ENCODE results near the gene CD151.

The CD151 gene

DNA sequence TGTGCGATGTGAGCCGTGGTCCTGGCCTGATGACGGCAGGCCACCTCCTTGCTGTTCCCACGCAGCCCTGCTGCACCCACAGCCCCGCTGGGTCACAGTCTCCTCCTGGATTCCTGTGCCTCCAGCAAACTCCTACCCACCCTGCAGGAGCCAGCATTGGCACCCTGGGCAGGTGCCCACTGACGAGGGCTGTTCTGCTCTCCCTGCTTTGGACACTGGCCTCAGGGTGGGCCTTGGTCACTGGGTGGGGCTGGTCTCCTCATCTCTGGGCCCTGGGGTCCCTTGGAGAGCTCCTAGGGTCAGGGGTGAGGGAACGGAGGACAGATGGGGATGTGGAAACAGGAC is 22.6 kb downstream of the CD151 start:
- Histone ChIP-seq H3K4ac (ENCODE audit: low read depth, low read length) (no peak overlapping the region), H3K36me3 (ENCODE audit: control insufficient read depth, insufficient read depth, low read length) (no peaks in the 10 kb centered on the region), H3K27ac (ENCODE audit: low read depth, low read length) (no peak overlapping the region), H2BK15ac (replicated peaks; ENCODE audit: low read depth) (no peak overlapping the region), H3K79me1 (ENCODE audit: low read length) (no peaks in the 10 kb centered on the region), H2BK120ac (ENCODE audit: low read depth, low read length) (no peak overlapping the region), H2BK5ac (ENCODE audit: low read length) (no peak overlapping the region), H3K4me3 (ENCODE audit: low read length) (no peak overlapping the region), H3K4me2 (ENCODE audit: low read length) (no peak overlapping the region), H4K5ac (ENCODE audit: low read length) (no peak overlapping the region), H3K23ac (ENCODE audit: low read length) (no peak overlapping the region), H3K27me3 (ENCODE audit: insufficient read depth, low read length, poor library complexity) (no peaks in the 10 kb centered on the region), H3K9ac (ENCODE audit: low read length) (no peak overlapping the region), H3K4me1 (ENCODE audit: control insufficient read depth, low read depth, low read length) (no peaks in the 10 kb centered on the region), H2AK5ac (ENCODE audit: low read length) (no peak overlapping the region), H3K79me2 (ENCODE audit: control insufficient read depth, insufficient read depth, low read length) (no peaks in the 10 kb centered on the region), H4K8ac (ENCODE audit: low read depth, low read length) (no peak overlapping the region), H3K56ac (ENCODE audit: low read length) (no peak overlapping the region), H3K18ac (ENCODE audit: low read length) (no peak overlapping the region)
- no CpG with 5 or more reads among the region's 7 CpGs for WGBS (ENCODE audit: extremely low coverage, insufficient coverage, low lambda C conversion rate)
- no peak for DNase-seq

DNA sequence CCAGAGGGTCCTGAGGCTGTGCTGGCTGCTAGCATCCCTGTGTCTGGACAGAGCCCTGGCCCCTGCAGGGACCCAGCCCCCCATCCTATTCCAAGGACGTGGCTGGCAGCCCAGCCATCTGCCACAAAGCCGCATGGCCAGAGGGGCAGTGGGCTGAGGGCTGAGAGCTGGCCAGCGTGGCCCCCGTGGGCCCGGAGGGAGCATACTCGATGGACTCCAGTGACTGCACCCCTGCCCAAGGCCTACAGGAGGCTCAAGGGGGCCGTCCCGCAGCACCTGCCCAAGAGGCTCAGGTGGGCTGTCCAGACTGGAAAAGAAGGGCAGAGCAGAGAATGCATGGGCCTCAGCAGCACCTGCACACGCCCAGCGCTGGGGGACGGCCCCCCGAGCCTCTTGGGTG is 23.0 kb downstream of the CD151 start:
- H2BK15ac ChIP-seq (replicated peaks; ENCODE audit: low read depth): no peak overlapping the region
- no peaks in the 10 kb centered on the region for H3K27me3 ChIP-seq (ENCODE audit: insufficient read depth, low read length, poor library complexity)
- H3K4me3 ChIP-seq (ENCODE audit: low read length): no peak overlapping the region
- no peaks in the 10 kb centered on the region for H3K36me3 ChIP-seq (ENCODE audit: control insufficient read depth, insufficient read depth, low read length)
- WGBS (ENCODE audit: extremely low coverage, insufficient coverage, low lambda C conversion rate): no CpG with 5 or more reads among the region's 12 CpGs
- H3K4ac ChIP-seq (ENCODE audit: low read depth, low read length): no peak overlapping the region
- no peaks in the 10 kb centered on the region for H3K79me2 ChIP-seq (ENCODE audit: control insufficient read depth, insufficient read depth, low read length)
- no peaks in the 10 kb centered on the region for H3K79me1 ChIP-seq (ENCODE audit: low read length)
- H3K27ac ChIP-seq (ENCODE audit: low read depth, low read length): no peak overlapping the region
- no peaks in the 10 kb centered on the region for H3K4me1 ChIP-seq (ENCODE audit: control insufficient read depth, low read depth, low read length)
- no peak overlapping the region for H3K23ac ChIP-seq (ENCODE audit: low read length)
- no peak overlapping the region for H3K4me2 ChIP-seq (ENCODE audit: low read length)
- no peak overlapping the region for H2BK120ac ChIP-seq (ENCODE audit: low read depth, low read length)
- no peak overlapping the region for H4K5ac ChIP-seq (ENCODE audit: low read length)
- H4K8ac ChIP-seq (ENCODE audit: low read depth, low read length): no peak overlapping the region
- no peak overlapping the region for H3K18ac ChIP-seq (ENCODE audit: low read length)
- no peak for DNase-seq
- no peak overlapping the region for H3K9ac ChIP-seq (ENCODE audit: low read length)
- H3K56ac ChIP-seq (ENCODE audit: low read length): no peak overlapping the region
- H2AK5ac ChIP-seq (ENCODE audit: low read length): no peak overlapping the region
- H2BK5ac ChIP-seq (ENCODE audit: low read length): no peak overlapping the region

DNA sequence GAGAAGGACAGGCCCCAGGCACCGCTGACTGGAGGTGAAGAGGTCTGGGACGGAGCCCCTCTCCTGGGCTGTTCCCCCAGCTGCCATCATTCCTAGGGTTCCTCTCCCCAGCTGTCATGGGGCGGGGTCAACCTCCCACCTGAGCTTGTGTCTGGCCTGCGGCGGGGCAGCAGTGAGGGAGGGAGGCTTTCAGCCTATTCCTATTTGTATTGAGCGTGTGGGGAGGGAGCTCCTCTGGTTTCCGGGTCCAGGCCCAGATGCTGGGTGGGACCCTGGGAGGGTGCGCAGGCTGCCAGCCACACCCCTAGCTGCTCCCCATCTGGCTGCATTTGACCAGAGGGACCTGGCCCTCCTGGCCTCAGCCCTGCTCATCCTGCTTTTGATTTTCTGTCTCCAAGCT is 23.6 kb downstream of the CD151 start:
- Histone ChIP-seq H3K27me3 (ENCODE audit: insufficient read depth, low read length, poor library complexity) (no peaks in the 10 kb centered on the region), H2BK15ac (replicated peaks; ENCODE audit: low read depth) (no peak overlapping the region), H3K18ac (ENCODE audit: low read length) (no peak overlapping the region), H3K4me2 (ENCODE audit: low read length) (no peak overlapping the region), H3K4me1 (ENCODE audit: control insufficient read depth, low read depth, low read length) (no peaks in the 10 kb centered on the region), H3K4ac (ENCODE audit: low read depth, low read length) (no peak overlapping the region), H3K36me3 (ENCODE audit: control insufficient read depth, insufficient read depth, low read length) (no peaks in the 10 kb centered on the region), H2AK5ac (ENCODE audit: low read length) (no peak overlapping the region), H3K27ac (ENCODE audit: low read depth, low read length) (no peak overlapping the region), H3K79me1 (ENCODE audit: low read length) (no peaks in the 10 kb centered on the region), H4K8ac (ENCODE audit: low read depth, low read length) (no peak overlapping the region), H3K23ac (ENCODE audit: low read length) (no peak overlapping the region), H3K4me3 (ENCODE audit: low read length) (no peak overlapping the region), H4K5ac (ENCODE audit: low read length) (no peak overlapping the region), H2BK5ac (ENCODE audit: low read length) (no peak overlapping the region), H3K79me2 (ENCODE audit: control insufficient read depth, insufficient read depth, low read length) (no peaks in the 10 kb centered on the region), H2BK120ac (ENCODE audit: low read depth, low read length) (no peak overlapping the region), H3K56ac (ENCODE audit: low read length) (no peak overlapping the region), H3K9ac (ENCODE audit: low read length) (no peak overlapping the region)
- WGBS (ENCODE audit: extremely low coverage, insufficient coverage, low lambda C conversion rate): no CpG with 5 or more reads among the region's 8 CpGs
- no peak for DNase-seq

DNA sequence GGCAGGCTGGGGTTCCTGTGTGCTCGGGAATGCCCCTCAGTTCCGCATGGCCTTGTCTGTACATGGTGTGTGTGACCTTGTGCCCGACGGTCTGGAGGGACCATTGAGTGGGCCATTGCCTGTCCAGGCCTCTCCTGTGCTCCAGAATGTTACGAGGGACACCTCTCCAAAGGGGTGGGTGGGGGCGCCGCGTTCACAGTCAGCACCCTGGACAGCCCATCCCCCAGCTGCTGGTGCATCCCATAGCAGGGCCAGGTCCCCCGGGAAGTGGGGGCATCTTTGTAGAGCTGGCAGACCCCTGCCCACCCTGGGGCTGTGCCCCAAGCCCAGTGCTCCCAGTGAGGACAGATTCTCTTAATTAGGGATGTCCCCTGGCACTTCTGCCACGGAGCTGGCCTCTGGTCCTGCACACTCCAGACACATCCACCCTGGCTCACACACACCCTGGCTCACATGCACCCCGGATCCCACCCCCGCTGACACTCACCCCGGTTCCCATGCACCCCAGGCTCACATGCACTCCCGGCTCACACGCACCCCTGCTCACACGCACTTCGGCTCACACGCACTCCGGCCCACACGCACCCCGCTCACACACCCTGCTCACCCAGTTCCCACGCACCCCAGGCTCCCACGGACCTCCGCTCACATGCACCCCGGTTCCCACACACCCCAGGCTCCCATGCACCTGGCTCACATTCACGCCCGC is 25.5 kb downstream of the CD151 start:
- Histone ChIP-seq H3K27me3 (ENCODE audit: insufficient read depth, low read length, poor library complexity) (no peaks in the 10 kb centered on the region), H3K56ac (ENCODE audit: low read length) (no peak overlapping the region), H2AK5ac (ENCODE audit: low read length) (no peak overlapping the region), H2BK120ac (ENCODE audit: low read depth, low read length) (no peak overlapping the region), H3K79me1 (ENCODE audit: low read length) (no peaks in the 10 kb centered on the region), H4K5ac (ENCODE audit: low read length) (no peak overlapping the region), H3K79me2 (ENCODE audit: control insufficient read depth, insufficient read depth, low read length) (no peaks in the 10 kb centered on the region), H3K4me2 (ENCODE audit: low read length) (no peak overlapping the region), H3K9ac (ENCODE audit: low read length) (no peak overlapping the region), H4K8ac (ENCODE audit: low read depth, low read length) (no peak overlapping the region), H3K4me1 (ENCODE audit: control insufficient read depth, low read depth, low read length) (no peaks in the 10 kb centered on the region), H3K4ac (ENCODE audit: low read depth, low read length) (no peak overlapping the region), H3K36me3 (ENCODE audit: control insufficient read depth, insufficient read depth, low read length) (no peaks in the 10 kb centered on the region), H3K27ac (ENCODE audit: low read depth, low read length) (no peak overlapping the region), H3K4me3 (ENCODE audit: low read length) (no peak overlapping the region), H3K23ac (ENCODE audit: low read length) (no peak overlapping the region), H2BK15ac (replicated peaks; ENCODE audit: low read depth) (no peak overlapping the region), H3K18ac (ENCODE audit: low read length) (no peak overlapping the region), H2BK5ac (ENCODE audit: low read length) (no peak overlapping the region)
- no peak for DNase-seq
- WGBS (ENCODE audit: extremely low coverage, insufficient coverage, low lambda C conversion rate): no CpG with 5 or more reads among the region's 27 CpGs

DNA sequence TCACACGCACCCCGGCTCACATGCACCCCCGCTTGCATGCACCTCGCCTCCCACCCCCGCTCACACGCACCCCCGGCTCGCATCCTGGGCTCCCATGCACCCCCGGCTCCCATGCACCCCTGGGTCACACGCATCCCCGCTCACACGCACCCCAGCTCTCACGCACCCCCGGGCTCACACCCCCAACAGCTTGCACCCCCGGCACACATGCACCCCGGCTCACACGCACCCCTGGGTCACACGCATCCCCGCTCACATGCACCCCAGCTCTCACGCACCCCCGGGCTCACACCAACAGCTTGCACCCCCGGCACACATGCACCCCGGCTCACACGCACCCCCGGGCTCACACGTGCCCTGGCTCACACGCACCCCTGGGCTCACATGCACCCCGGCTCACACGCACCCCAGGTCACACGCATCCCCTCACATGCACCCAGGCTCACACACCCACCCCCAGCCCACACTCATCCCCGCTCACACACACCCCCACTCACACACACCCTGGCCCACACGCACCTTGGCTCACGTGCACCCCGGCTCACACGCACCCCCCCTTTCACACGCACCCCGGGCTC is 26.1 kb downstream of the CD151 start:
- Histone ChIP-seq H3K36me3 (ENCODE audit: control insufficient read depth, insufficient read depth, low read length) (no peaks in the 10 kb centered on the region), H2BK120ac (ENCODE audit: low read depth, low read length) (no peak overlapping the region), H2AK5ac (ENCODE audit: low read length) (no peak overlapping the region), H3K56ac (ENCODE audit: low read length) (no peak overlapping the region), H3K4me1 (ENCODE audit: control insufficient read depth, low read depth, low read length) (no peaks in the 10 kb centered on the region), H3K18ac (ENCODE audit: low read length) (no peak overlapping the region), H3K23ac (ENCODE audit: low read length) (no peak overlapping the region), H3K4ac (ENCODE audit: low read depth, low read length) (no peak overlapping the region), H3K9ac (ENCODE audit: low read length) (no peak overlapping the region), H2BK15ac (replicated peaks; ENCODE audit: low read depth) (no peak overlapping the region), H4K8ac (ENCODE audit: low read depth, low read length) (no peak overlapping the region), H4K5ac (ENCODE audit: low read length) (no peak overlapping the region), H3K27me3 (ENCODE audit: insufficient read depth, low read length, poor library complexity) (no peaks in the 10 kb centered on the region), H3K4me3 (ENCODE audit: low read length) (no peak overlapping the region), H3K27ac (ENCODE audit: low read depth, low read length) (no peak overlapping the region), H3K4me2 (ENCODE audit: low read length) (no peak overlapping the region), H2BK5ac (ENCODE audit: low read length) (no peak overlapping the region), H3K79me1 (ENCODE audit: low read length) (no peaks in the 10 kb centered on the region), H3K79me2 (ENCODE audit: control insufficient read depth, insufficient read depth, low read length) (no peaks in the 10 kb centered on the region)
- no peak for DNase-seq
- no CpG with 5 or more reads among the region's 37 CpGs for WGBS (ENCODE audit: extremely low coverage, insufficient coverage, low lambda C conversion rate)

Measured in mesendoderm (in vitro differentiated cells).